Astrocyte of the cerebellum (primary cell): ENCODE results near the gene CDH6.

Experiments used
- DNase-seq: peaks from one replicate; pipeline ENCODE4 v3.0.0-alpha.2; 2011; ENCODE audit warnings: low read depth
- H3K4me3 ChIP-seq: 2 replicates; pipeline ENCODE4 v1.5.1; 2011; ENCODE audit warnings: mild to moderate bottlenecking, low read depth, low read length, moderate library complexity
- in situ Hi-C: cut with HindIII; loops from 2 replicates; pipeline ENCODE4 v1.10.0; 2017; ENCODE audit warnings: low sequenced_read_pairs
- TF ChIP-seq, protein P1 (sequence below): IDR thresholded peaks from 2 replicates; pipeline ENCODE4 v1.5.1; 2012; ENCODE audit warnings: low read length, low read depth, moderate library complexity, mild to moderate bottlenecking; ENCODE audit errors: missing control alignments

Gene CDH6

DNA sequence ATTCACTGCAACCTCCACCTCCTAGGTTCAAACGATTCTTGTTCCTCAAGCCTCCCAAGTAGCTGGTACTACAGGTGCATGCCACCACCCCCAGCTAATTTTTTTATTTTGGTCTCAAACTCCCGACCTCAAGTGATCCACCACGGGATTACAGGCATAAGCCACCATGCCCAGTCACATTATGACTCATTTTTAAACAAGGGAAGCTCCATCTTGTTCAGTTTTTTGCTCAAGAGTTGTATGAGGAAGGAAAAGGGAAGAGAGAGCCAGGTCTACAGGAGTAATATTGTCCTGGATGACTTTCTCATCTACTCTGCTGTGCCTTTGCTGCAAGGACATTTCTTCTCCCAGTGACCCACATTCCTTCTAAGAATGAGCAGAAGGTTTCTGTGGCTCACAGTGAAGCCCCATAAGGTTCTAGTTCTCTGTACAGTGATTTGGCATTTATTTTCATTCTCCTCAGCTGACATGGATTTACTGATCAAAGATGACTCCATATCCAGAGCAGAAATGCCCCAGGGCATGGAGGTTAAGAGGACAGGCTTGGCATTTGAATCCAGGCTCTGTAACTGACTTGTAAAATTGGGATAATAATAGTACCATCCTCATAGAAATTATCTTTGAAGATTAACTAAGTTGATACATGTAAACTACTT is 153.5 kb downstream of the CDH6 start:
- no peak for DNase-seq
- TF ChIP-seq, protein P1, sequence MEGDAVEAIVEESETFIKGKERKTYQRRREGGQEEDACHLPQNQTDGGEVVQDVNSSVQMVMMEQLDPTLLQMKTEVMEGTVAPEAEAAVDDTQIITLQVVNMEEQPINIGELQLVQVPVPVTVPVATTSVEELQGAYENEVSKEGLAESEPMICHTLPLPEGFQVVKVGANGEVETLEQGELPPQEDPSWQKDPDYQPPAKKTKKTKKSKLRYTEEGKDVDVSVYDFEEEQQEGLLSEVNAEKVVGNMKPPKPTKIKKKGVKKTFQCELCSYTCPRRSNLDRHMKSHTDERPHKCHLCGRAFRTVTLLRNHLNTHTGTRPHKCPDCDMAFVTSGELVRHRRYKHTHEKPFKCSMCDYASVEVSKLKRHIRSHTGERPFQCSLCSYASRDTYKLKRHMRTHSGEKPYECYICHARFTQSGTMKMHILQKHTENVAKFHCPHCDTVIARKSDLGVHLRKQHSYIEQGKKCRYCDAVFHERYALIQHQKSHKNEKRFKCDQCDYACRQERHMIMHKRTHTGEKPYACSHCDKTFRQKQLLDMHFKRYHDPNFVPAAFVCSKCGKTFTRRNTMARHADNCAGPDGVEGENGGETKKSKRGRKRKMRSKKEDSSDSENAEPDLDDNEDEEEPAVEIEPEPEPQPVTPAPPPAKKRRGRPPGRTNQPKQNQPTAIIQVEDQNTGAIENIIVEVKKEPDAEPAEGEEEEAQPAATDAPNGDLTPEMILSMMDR, result no peak
- H3K4me3 ChIP-seq, result no peak overlapping the region
- in situ Hi-C loops, result no loop called here

DNA sequence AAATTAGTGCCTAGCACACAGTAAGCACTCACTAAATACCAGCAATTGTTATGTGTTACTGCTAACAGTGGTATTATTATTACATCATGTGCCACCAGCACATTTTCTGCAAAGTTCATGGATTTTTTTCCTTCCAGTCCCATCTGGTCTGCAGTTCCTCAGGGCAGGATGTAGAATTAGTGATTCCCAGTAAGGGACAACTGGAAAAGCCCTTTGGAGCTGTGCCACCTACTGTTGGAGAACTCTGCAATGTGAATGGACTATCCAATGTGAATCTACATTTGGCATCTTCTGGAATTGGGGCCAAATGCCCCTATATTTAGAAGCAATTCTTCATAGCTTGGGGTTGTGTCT is 154.0 kb downstream of the CDH6 start:
- no peak for DNase-seq
- no peak overlapping the region for H3K4me3 ChIP-seq
- TF ChIP-seq, protein P1, result no peak
- in situ Hi-C loops, result no loop called here

DNA sequence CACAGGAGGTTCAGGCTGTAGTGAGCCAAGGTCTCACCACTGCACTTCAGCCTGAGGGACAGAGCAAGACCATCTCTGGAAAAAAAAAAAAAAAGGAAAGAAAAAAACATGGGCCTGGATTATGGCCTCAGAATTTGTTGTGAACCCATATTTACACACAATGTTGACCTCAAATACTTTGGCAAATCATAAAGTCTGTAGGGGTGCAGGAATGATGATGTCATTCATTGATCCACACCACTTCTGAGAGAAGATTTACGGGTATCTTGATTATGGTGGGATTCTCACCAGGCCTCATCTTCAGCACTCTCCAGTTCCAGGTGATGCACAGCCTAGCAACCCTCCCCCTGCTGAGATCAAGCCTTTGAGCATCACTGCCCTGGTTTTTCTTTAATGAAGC is 156.9 kb downstream of the CDH6 start:
- no peak overlapping the region for H3K4me3 ChIP-seq
- TF ChIP-seq, protein P1, result no peak
- no peak for DNase-seq
- in situ Hi-C loops, result no loop called here

DNA sequence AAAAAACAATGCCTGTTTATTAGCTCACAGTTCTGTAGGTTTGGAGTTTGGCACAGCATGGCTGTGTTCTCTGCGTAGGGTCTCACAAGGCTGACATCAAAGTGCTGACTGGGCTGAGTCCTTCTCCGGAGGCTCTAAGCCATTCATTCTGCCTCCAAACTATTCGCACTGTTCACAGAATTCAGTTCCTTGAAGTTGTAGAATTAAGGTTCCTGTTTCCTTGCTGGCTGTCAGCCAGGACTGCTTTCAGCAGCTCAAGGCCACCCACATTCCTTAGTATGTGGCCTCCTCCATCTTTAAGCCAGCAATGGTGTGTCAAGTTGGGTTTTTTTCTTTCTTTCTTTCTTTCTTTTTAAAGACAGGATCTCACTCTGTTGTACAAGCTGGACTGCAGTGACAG is 161.9 kb downstream of the CDH6 start:
- H3K4me3 ChIP-seq, result no peak overlapping the region
- no peak for DNase-seq
- TF ChIP-seq, protein P1, result no peak
- in situ Hi-C loops, result no loop called here

DNA sequence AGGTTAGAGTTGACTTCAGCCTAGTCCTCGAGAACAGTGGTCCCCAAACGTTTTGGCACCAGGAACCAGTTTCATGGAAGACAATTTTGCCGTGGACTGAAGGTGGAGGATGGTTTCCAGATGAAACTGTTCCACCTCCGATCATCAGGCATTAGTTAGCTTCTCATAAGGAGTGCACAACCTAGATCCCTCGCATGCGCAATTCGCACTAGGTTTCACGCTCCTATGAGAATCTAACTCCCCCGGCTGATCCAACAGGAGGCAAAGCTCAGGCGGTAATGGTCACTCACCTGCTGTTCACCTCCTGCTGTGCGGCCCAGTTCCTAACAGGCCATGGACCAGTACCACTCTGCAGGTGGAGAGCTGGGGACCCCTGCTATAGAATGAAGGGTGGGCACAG is 163.6 kb downstream of the CDH6 start:
- no peak overlapping the region for H3K4me3 ChIP-seq
- in situ Hi-C loops, result no loop called here
- TF ChIP-seq, protein P1, result no peak
- DNase-seq, result no peak

DNA sequence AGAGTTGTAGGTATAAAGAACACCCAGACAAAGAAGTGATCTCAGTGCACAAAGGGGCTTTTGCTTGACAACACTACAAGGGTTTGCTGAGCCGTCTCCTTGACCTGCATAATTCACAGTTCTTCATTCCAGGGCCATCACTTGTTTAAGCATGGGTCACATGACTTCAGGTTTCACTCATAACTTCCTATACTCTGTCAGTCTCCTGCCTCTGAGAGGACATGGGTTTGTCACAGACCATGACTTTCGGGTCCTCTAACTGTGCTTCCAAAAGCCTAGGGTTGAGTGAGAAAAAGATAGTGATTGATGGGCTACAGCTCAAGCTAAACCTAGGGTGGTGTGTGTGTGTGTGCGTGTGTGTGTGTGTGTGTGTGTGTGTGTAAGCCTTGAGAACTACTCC is 166.4 kb downstream of the CDH6 start:
- no peak for DNase-seq
- H3K4me3 ChIP-seq, result no peak overlapping the region
- in situ Hi-C loops, result loop anchor here (5.0 kb wide), 1 partner anchor 52 kb away; no protein-coding TSS in a partner anchor
- TF ChIP-seq, protein P1, result no peak
